Tibial artery (tissue), 4 donors: ENCODE measurements around the gene CNBP.

ENCODE experiments used
- DNase-seq, 2 donors: peaks; one replicate each; pipeline ENCODE4 v3.0.0-alpha.2; 2019
- H3K27ac ChIP-seq, 2 donors: fragments of 200-600 bp; sonication (generic) in 1 of 2; 1 replicate in 1 of 2; 2 replicates in 1 of 2; pipeline ENCODE4 v1.5.1; 2018 to 2019; ENCODE audit warnings: mild to moderate bottlenecking in 1 of 2
- H3K27me3 ChIP-seq, 2 donors: fragments of 200-600 bp; sonication (generic) in 1 of 2; one replicate each; pipeline versions ENCODE4 v1.5.1 to v1.6.0; 2016 to 2019
- H3K36me3 ChIP-seq, 3 donors: fragments of 200-600 bp; sonication (generic) in 2 of 3; one replicate each; pipeline ENCODE4 v1.5.1; 2016 to 2019; ENCODE audit warnings: mild to moderate bottlenecking in 2 of 3
- H3K4me1 ChIP-seq, 4 donors: fragments of 200-600 bp; sonication (generic) in 2 of 4; 1 replicate in 3 of 4; 2 replicates in 1 of 4; pipeline ENCODE4 v1.5.1; 2016 to 2019
- H3K4me3 ChIP-seq, 2 donors: fragments of 200-600 bp; sonication (generic) in 1 of 2; 1 replicate in 1 of 2; 2 replicates in 1 of 2; pipeline ENCODE4 v1.5.1; 2018 to 2019; ENCODE audit warnings: mild to moderate bottlenecking in 2 of 2
- H3K9me3 ChIP-seq, 3 donors: fragments of 200-600 bp; sonication (generic) in 1 of 3; one replicate each; pipeline ENCODE4 v1.5.1; 2016 to 2019
- intact Hi-C: fragments of 100-400 bp; cut with DNase I; formaldehyde crosslinking; loops from one replicate; pipeline ENCODE4 v1.15.0; 2023; ENCODE audit warnings: low total_unique reads
- TF ChIP-seq, protein P1 (sequence below), 2 experiments: fragments of 200-600 bp in 1 of 2; fragments of 450-650 bp in 1 of 2; IDR thresholded peaks; one replicate each; pipeline ENCODE4 v1.5.1; 2017 to 2019; ENCODE audit warnings: antibody characterized with exemption in 2 of 2, mild to moderate bottlenecking in 1 of 2, moderate library complexity in 1 of 2

The CNBP gene

GRCh38 chr3:129184396-129184657 lies 631 bp upstream of the CNBP start:
- peaks cover 0 to 42% (median 18%) of the 10 kb centered on the region in 4 donors for H3K4me1 ChIP-seq
- DNase-seq, result peak in 1 of 2 donors; percentile 33

DNA sequence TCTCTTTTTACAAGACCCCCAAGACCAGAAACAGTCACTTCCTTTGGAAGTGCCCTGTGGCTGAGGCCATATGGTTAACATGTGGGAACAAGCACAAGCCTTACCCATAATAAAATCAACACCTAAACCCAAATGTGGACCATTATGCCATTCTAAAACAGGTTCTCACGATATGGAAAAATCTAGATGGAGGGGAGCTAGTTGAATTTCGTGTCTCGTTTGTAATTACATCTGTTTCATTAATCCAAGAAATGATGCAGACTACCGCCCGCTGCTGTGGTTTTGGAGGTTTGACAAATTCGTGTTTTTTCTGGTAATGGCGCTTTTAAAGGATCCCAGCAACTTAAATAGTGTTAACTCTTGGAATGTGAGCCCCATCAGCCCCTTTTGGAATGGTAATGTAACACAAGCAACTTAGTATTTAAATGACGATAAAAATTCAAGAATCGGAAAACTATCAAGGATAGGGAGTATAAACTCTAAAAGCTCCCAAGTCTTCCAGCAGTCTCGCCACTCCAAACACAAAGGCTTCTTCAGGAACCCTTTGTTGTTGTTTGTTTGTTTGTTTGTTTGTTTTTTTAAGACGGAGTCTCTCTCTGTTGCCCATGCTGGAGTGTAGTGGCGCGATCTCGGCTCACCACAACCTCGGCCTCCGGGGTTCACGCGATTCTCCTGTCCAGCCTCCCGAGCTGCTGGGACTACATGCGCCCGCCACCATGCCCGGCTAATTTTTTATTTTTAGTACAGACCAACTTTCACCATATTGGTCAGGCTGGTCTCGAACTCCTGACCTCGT lies 1.1 kb downstream of the CNBP start:
- H3K36me3 ChIP-seq, result peaks cover 13 to 21% (median 13%) of the 10 kb centered on the region in 3 donors
- DNase-seq, result no peak
- H3K9me3 ChIP-seq, result no peaks in the 10 kb centered on the region
- peak overlapping the region; percentile 99 to 100 for H3K27ac ChIP-seq
- peak overlapping the region; percentile 80 to 96 for H3K4me3 ChIP-seq
- peaks cover 0 to 59% (median 34%) of the 10 kb centered on the region in 4 donors for H3K4me1 ChIP-seq
- TF ChIP-seq, protein P1, sequence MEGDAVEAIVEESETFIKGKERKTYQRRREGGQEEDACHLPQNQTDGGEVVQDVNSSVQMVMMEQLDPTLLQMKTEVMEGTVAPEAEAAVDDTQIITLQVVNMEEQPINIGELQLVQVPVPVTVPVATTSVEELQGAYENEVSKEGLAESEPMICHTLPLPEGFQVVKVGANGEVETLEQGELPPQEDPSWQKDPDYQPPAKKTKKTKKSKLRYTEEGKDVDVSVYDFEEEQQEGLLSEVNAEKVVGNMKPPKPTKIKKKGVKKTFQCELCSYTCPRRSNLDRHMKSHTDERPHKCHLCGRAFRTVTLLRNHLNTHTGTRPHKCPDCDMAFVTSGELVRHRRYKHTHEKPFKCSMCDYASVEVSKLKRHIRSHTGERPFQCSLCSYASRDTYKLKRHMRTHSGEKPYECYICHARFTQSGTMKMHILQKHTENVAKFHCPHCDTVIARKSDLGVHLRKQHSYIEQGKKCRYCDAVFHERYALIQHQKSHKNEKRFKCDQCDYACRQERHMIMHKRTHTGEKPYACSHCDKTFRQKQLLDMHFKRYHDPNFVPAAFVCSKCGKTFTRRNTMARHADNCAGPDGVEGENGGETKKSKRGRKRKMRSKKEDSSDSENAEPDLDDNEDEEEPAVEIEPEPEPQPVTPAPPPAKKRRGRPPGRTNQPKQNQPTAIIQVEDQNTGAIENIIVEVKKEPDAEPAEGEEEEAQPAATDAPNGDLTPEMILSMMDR (IDR thresholded peaks at IDR 0.05), result no peak
- no peaks in the 10 kb centered on the region for H3K27me3 ChIP-seq
- intact Hi-C loops, result loop anchor here (5.0 to 10.0 kb wide), 2 partner anchors 58 to 65 kb away; partner anchors contain the start of genes COPG1 and RAB43

More at GRCh38 chr3:129184396-129184657, 631 bp upstream of the CNBP start:
- Histone ChIP-seq H3K9me3 (no peaks in the 10 kb centered on the region), H3K4me3 (peak overlapping the region; percentile 80 to 96), H3K27ac (peak overlapping the region; percentile 99 to 100), H3K27me3 (no peaks in the 10 kb centered on the region), H3K36me3 (peaks cover 0 to 8% (median 4%) of the 10 kb centered on the region in 3 donors)
- intact Hi-C loops, result loop anchor here (5.0 to 10.0 kb wide), 2 partner anchors 60 to 63 kb away; partner anchors contain the start of genes COPG1 and RAB43
- TF ChIP-seq, protein P1 (IDR thresholded peaks at IDR 0.05), result no peak

DNA sequence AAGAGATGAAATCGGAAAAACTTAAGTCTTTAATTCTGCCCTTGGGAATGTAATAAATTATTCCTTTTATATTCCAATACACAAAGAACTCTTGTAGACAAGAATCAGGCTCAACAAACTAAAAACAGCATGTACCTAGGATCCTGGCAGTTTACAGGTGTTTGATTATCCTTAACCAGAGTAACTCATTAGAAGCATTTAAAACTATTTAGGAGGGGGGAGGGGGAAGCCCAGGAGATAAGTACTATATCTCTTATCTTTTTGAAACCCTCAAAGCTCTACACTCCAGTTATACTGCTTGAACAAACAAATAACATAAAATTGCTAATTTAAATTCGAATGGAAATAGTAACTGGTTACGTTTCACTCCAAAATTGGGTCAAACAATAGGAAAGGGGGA lies 1.9 kb downstream of the CNBP start:
- TF ChIP-seq, protein P1 (IDR thresholded peaks at IDR 0.05), result no peak
- no peak for DNase-seq
- Histone ChIP-seq H3K27ac (peak overlapping the region; percentile 99 to 100), H3K9me3 (no peaks in the 10 kb centered on the region), H3K4me3 (peak overlapping the region; percentile 80 to 96), H3K4me1 (peaks cover 0 to 67% (median 41%) of the 10 kb centered on the region in 4 donors), H3K36me3 (peaks cover 13 to 25% (median 13%) of the 10 kb centered on the region in 3 donors), H3K27me3 (no peaks in the 10 kb centered on the region)
- intact Hi-C loops, result loop anchor here (5.0 to 10.0 kb wide), 2 partner anchors 57 to 65 kb away; partner anchors contain the start of genes COPG1 and RAB43

DNA sequence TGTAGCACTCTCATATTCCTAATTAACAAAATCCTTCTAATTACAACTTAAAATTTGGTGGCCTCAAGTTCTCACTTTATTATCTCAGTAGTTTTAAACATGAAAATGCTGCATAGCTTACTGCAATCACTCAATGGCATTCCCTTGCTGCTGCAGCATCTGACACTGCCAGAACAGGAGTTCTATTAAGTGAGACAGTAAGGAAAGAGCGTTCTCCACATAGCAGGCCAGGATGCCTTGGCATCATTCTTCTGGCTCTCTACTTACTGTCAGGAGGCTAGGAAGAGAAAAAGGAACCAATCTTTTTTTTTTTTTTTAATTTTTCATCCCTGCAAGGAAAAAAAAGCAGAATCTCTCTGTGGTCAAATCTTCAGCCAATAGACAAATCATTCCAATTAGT lies 3.2 kb downstream of the CNBP start:
- intact Hi-C loops, result loop anchor here (5.0 to 10.0 kb wide), 2 partner anchors 56 to 67 kb away; partner anchors contain the start of genes COPG1 and RAB43
- H3K4me3 ChIP-seq, result peak overlapping the region; percentile 80 to 96

DNA sequence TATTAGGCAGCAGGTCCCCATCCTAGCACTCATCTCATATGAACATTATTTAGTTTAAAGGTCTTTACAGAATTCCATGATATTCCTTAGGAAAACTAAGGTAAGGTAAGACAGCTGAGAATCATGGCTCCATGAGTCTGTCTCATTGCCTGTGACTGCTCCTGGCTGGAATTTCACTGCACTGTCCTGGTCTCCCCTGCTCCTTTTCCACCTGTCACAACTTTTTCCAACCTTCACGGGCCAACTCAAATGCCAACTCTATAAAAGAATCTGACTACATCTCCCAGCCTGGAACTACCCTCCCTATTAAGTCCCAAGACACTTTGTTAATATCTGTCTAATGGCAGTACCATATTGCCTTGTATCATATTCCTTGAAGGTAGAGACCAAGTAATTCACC lies 7.6 kb downstream of the CNBP start:
- TF ChIP-seq, protein P1 (IDR thresholded peaks at IDR 0.05), result no peak
- no peak for DNase-seq
- Histone ChIP-seq H3K27ac (no peak overlapping the region), H3K27me3 (no peaks in the 10 kb centered on the region), H3K9me3 (no peaks in the 10 kb centered on the region), H3K4me1 (peaks cover 0 to 100% (median 79%) of the 10 kb centered on the region in 4 donors), H3K36me3 (peaks cover 19 to 33% (median 22%) of the 10 kb centered on the region in 3 donors), H3K4me3 (no peak overlapping the region)
- intact Hi-C loops, result no loop called here

More for the DNA sequence above, 3.2 kb downstream of the CNBP start:
- H3K4me1 ChIP-seq, result peaks cover 0 to 78% (median 51%) of the 10 kb centered on the region in 4 donors
- TF ChIP-seq, protein P1 (IDR thresholded peaks at IDR 0.05), result no peak
- no peak for DNase-seq
- peak overlapping the region in 1 of 2 donors; percentile 100 for H3K27ac ChIP-seq
- H3K36me3 ChIP-seq, result peaks cover 13 to 25% (median 13%) of the 10 kb centered on the region in 3 donors
- no peaks in the 10 kb centered on the region for H3K27me3 ChIP-seq
- no peaks in the 10 kb centered on the region for H3K9me3 ChIP-seq
